CD14-positive monocyte (primary cell): Measurements from ENCODE around the gene UNC5CL. TPM values are rescaled to one million over a fixed set of nuclear protein-coding genes. Genes with fewer than 3 reads are reported as not detected.

ENCODE experiments used
- DNase-seq, 3 donors: peaks; one replicate each; pipeline ENCODE4 v3.0.0-alpha.2; 2011 to 2022
- H2AFZ ChIP-seq: 2 replicates; pipeline ENCODE4 v1.6.0; 2012; ENCODE audit warnings: mild to moderate bottlenecking, low read depth, low read length, inconsistent platforms; ENCODE audit not compliant: insufficient read depth, poor library complexity, severe bottlenecking
- H3K27ac ChIP-seq, 2 donors: 1 replicate in 1 of 2; 2 replicates in 1 of 2; pipeline ENCODE4 v1.5.1; 2012 to 2013; ENCODE audit warnings: low read length in 2 of 2, control low read depth in 1 of 2, inconsistent platforms in 1 of 2, low read depth in 1 of 2, mild to moderate bottlenecking in 1 of 2
- H3K27me3 ChIP-seq, 2 donors: one replicate each; pipeline versions ENCODE4 v1.6.0 to v1.6.1; 2011 to 2013; ENCODE audit warnings: low read length in 2 of 2; ENCODE audit not compliant: control insufficient read depth in 2 of 2, insufficient read depth in 2 of 2
- H3K36me3 ChIP-seq, 2 donors: replicated peaks in 1 of 2; 1 replicate in 1 of 2; 2 replicates in 1 of 2; pipeline versions ENCODE4 v1.5.1 to v1.6.1; 2012 to 2013; ENCODE audit warnings: low read length in 2 of 2, control low read depth in 1 of 2, inconsistent platforms in 1 of 2, mild to moderate bottlenecking in 1 of 2; ENCODE audit not compliant: insufficient read depth in 2 of 2, control insufficient read depth in 1 of 2
- H3K4me1 ChIP-seq, 2 donors: 1 replicate in 1 of 2; 2 replicates in 1 of 2; pipeline versions ENCODE4 v1.5.1 to v1.6.1; 2012 to 2013; ENCODE audit warnings: low read length in 2 of 2, control low read depth in 1 of 2, inconsistent platforms in 1 of 2, mild to moderate bottlenecking in 1 of 2, moderate library complexity in 1 of 2; ENCODE audit not compliant: insufficient read depth in 2 of 2, control insufficient read depth in 1 of 2
- H3K4me2 ChIP-seq: replicated peaks from 2 replicates; pipeline ENCODE3; 2012; ENCODE audit warnings: low read length, moderate library complexity, mild to moderate bottlenecking; ENCODE audit not compliant: poor library complexity, severe bottlenecking; ENCODE audit errors: extremely low read depth
- H3K4me3 ChIP-seq, 3 experiments: fragments of 200-600 bp in 1 of 3; sonication (generic) in 1 of 3; replicated peaks in 1 of 3; 1 replicate in 2 of 3; 2 replicates in 1 of 3; pipeline ENCODE4 v1.5.1; 2011 to 2013; ENCODE audit warnings: low read length in 3 of 3, mild to moderate bottlenecking in 3 of 3, control low read depth in 2 of 3, low read depth in 2 of 3, inconsistent platforms in 1 of 3, moderate library complexity in 1 of 3
- H3K79me2 ChIP-seq: 2 replicates; pipeline ENCODE4 v1.6.0; 2012; ENCODE audit warnings: mild to moderate bottlenecking, control low read depth, inconsistent platforms, low read length, moderate library complexity; ENCODE audit not compliant: insufficient read depth
- H3K9ac ChIP-seq: 2 replicates; pipeline ENCODE4 v1.6.0; 2017; ENCODE audit warnings: low read length, mild to moderate bottlenecking; ENCODE audit not compliant: insufficient read depth, poor library complexity, severe bottlenecking
- H3K9me3 ChIP-seq, 2 donors: replicated peaks in 1 of 2; 1 replicate in 1 of 2; 2 replicates in 1 of 2; pipeline versions ENCODE4 v1.5.1 to v1.6.1; 2012 to 2013; ENCODE audit warnings: low read length in 2 of 2, control low read depth in 1 of 2; ENCODE audit not compliant: control insufficient read depth in 1 of 2, insufficient read depth in 1 of 2
- H4K20me1 ChIP-seq: 2 replicates; pipeline ENCODE4 v1.6.0; 2012; ENCODE audit warnings: mild to moderate bottlenecking, low read length, control low read depth, moderate library complexity; ENCODE audit not compliant: insufficient read depth
- H3K27ac Mint-ChIP-seq, 7 donors: one replicate each; pipeline ENCODE4 v1.8.0; 2020; ENCODE audit warnings: mild to moderate bottlenecking in 7 of 7, mixed read lengths in 7 of 7, moderate library complexity in 6 of 7, inconsistent platforms in 2 of 7
- H3K27me3 Mint-ChIP-seq, 3 donors: one replicate each; pipeline ENCODE4 v1.8.0; 2021 to 2022; ENCODE audit warnings: low read depth in 3 of 3, mild to moderate bottlenecking in 3 of 3, mixed read lengths in 3 of 3, moderate library complexity in 3 of 3, inconsistent platforms in 1 of 3
- H3K36me3 Mint-ChIP-seq, 2 donors: one replicate each; pipeline ENCODE4 v1.8.0; 2020; ENCODE audit warnings: mixed read lengths in 2 of 2, inconsistent platforms in 1 of 2, mild to moderate bottlenecking in 1 of 2
- H3K4me1 Mint-ChIP-seq: one replicate; pipeline ENCODE4 v1.8.0; 2020; ENCODE audit warnings: mild to moderate bottlenecking, mixed read lengths
- H3K4me3 Mint-ChIP-seq, 2 donors: one replicate each; pipeline ENCODE4 v1.8.0; 2020; ENCODE audit warnings: mild to moderate bottlenecking in 2 of 2, mixed read lengths in 2 of 2, moderate library complexity in 1 of 2
- H3K9me3 Mint-ChIP-seq, 7 donors: one replicate each; pipeline ENCODE4 v1.8.0; 2020 to 2022; ENCODE audit warnings: mixed read lengths in 7 of 7, mild to moderate bottlenecking in 6 of 7, moderate library complexity in 6 of 7, inconsistent platforms in 2 of 7
- WGBS: methylation state at CpG from one replicate; pipeline ENCODE4 v1.1.5; 2013; ENCODE audit warnings: missing lambda C conversion rate; ENCODE audit not compliant: insufficient coverage; 5-methylcytosine and 5-hydroxymethylcytosine counted together
- intact Hi-C, 2 donors: fragments of 100-400 bp; cut with micrococcal nuclease; formaldehyde crosslinking; loops; one replicate each; pipeline versions ENCODE4 v1.15.0 to v1.15.1; 2023
- polyA plus RNA-seq, 3 donors: library from polyadenylated mRNA; depleted of rRNA in 1 of 3; unstranded in 2 of 3; stranded (reverse) in 1 of 3; fragments of 300-500 nt in 2 of 3; fragments of >200 nt in 1 of 3; fragmentation: Illumina TruSeq in 2 of 3; gene quantifications; 1 replicate in 2 of 3; 2 replicates in 1 of 3; pipeline ENCODE4 v1.2.3, GENCODE V29; 2012 to 2021
- TF ChIP-seq, protein P1 (sequence below): fragments of 200-600 bp; IDR thresholded peaks from one replicate; pipeline ENCODE4 v1.8.0; 2022; ENCODE audit warnings: antibody characterized with exemption, mild to moderate bottlenecking

Gene UNC5CL
- polyA plus RNA-seq, 3 donors, result 0.09 to 2.3 TPM; not detected in 1

GRCh38 chr6:41062056-41062455 lies 23.0 kb upstream of the UNC5CL start:
- H3K36me3 Mint-ChIP-seq, result peaks cover 62 to 67% of the 10 kb centered on the region in 2 donors
- H3K4me3 Mint-ChIP-seq, result no peak overlapping the region
- no peak overlapping the region for H3K9ac ChIP-seq
- no peaks in the 10 kb centered on the region for H4K20me1 ChIP-seq
- H3K4me1 ChIP-seq, result no peaks in the 10 kb centered on the region
- no peak overlapping the region for H3K27ac ChIP-seq
- TF ChIP-seq, protein P1, sequence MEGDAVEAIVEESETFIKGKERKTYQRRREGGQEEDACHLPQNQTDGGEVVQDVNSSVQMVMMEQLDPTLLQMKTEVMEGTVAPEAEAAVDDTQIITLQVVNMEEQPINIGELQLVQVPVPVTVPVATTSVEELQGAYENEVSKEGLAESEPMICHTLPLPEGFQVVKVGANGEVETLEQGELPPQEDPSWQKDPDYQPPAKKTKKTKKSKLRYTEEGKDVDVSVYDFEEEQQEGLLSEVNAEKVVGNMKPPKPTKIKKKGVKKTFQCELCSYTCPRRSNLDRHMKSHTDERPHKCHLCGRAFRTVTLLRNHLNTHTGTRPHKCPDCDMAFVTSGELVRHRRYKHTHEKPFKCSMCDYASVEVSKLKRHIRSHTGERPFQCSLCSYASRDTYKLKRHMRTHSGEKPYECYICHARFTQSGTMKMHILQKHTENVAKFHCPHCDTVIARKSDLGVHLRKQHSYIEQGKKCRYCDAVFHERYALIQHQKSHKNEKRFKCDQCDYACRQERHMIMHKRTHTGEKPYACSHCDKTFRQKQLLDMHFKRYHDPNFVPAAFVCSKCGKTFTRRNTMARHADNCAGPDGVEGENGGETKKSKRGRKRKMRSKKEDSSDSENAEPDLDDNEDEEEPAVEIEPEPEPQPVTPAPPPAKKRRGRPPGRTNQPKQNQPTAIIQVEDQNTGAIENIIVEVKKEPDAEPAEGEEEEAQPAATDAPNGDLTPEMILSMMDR, result no peak
- H3K27me3 ChIP-seq, result no peaks in the 10 kb centered on the region
- H3K4me2 ChIP-seq, result no peak overlapping the region
- no peak overlapping the region for H2AFZ ChIP-seq
- no peaks in the 10 kb centered on the region for H3K9me3 ChIP-seq
- no peaks in the 10 kb centered on the region for H3K27me3 Mint-ChIP-seq
- H3K36me3 ChIP-seq, result peaks cover 31 to 58% of the 10 kb centered on the region in 2 donors
- no peak overlapping the region for H3K27ac Mint-ChIP-seq
- peaks cover 2% of the 10 kb centered on the region for H3K4me1 Mint-ChIP-seq
- intact Hi-C loops, result no loop called here
- no CpG with 5 or more reads among the region's 1 CpG for WGBS
- no peak overlapping the region for H3K4me3 ChIP-seq
- no peaks in the 10 kb centered on the region for H3K79me2 ChIP-seq
- no peaks in the 10 kb centered on the region for H3K9me3 Mint-ChIP-seq
- DNase-seq, result no peak

DNA sequence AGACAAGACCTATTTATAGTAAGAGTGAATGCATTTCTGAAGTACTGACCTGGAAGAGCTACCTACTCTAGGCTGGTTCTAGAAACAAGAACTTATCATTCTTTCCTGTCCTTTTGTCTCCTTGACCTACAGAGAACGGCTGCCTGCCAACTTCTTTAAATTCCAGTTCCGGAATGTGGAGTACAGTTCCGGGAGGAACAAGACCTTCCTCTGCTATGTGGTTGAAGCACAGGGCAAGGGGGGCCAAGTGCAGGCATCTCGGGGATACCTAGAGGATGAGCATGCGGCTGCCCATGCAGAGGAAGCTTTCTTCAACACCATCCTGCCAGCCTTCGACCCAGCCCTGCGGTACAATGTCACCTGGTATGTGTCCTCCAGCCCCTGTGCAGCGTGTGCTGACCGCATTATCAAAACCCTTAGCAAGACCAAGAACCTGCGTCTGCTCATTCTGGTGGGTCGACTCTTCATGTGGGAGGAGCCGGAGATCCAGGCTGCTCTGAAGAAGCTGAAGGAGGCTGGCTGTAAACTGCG lies 22.2 kb upstream of the UNC5CL start:
- 97% methylated on average over 13 of the region's 13 CpGs for WGBS
- TF ChIP-seq, protein P1, result no peak
- Histone ChIP-seq H3K4me1 (no peaks in the 10 kb centered on the region), H3K4me3 (no peak overlapping the region), H3K9ac (no peak overlapping the region), H2AFZ (no peak overlapping the region), H3K27me3 (no peaks in the 10 kb centered on the region), H3K9me3 (no peaks in the 10 kb centered on the region), H3K36me3 (peaks cover 31 to 55% of the 10 kb centered on the region in 2 donors), H4K20me1 (no peaks in the 10 kb centered on the region), H3K79me2 (no peaks in the 10 kb centered on the region), H3K27ac (no peak overlapping the region), H3K4me2 (no peak overlapping the region)
- H3K4me3 Mint-ChIP-seq, result no peak overlapping the region
- H3K4me1 Mint-ChIP-seq, result no peaks in the 10 kb centered on the region
- no peaks in the 10 kb centered on the region for H3K9me3 Mint-ChIP-seq
- no peak for DNase-seq
- intact Hi-C loops, result no loop called here
- H3K36me3 Mint-ChIP-seq, result peaks cover 55 to 60% of the 10 kb centered on the region in 2 donors
- H3K27ac Mint-ChIP-seq, result no peak overlapping the region
- H3K27me3 Mint-ChIP-seq, result no peaks in the 10 kb centered on the region
